ENCODE data around the gene KNSTRN.

- TF ChIP-seq CTCF (IDR thresholded peaks at IDR 0.05) (no peak), POLR2A (IDR thresholded peaks at IDR 0.05) (no peak)
Observed at GRCh38 chr15:40335938-40336743, 46.4 kb upstream of the KNSTRN start.

Data from thyroid gland (tissue), 4 donors.